SH-SY5Y (cell line): ENCODE measurements around the gene DGKA.

Experiments used
- GATA2 ChIP-seq: IDR thresholded peaks from 2 replicates; pipeline ENCODE4 v1.6.1; 2011; ENCODE audit warnings: mild to moderate bottlenecking, low read depth, low read length
- GATA3 ChIP-seq: IDR thresholded peaks from 2 replicates; pipeline ENCODE4 v1.6.1; 2011; ENCODE audit warnings: low read depth, mild to moderate bottlenecking, low read length, moderate library complexity

GRCh38 chr12:55970775-55971174, 39.8 kb downstream of the DGKA start:
- TF ChIP-seq GATA2 (no peak), GATA3 (no peak)
